Thyroid gland (tissue), 4 donors: ENCODE results near the gene MB.

Experiments used
- POLR2A ChIP-seq, 2 donors: fragments of 450-650 bp; IDR thresholded peaks; one replicate each; pipeline ENCODE4 v1.6.1; 2017; ENCODE audit warnings: antibody characterized with exemption in 2 of 2, mild to moderate bottlenecking in 2 of 2, moderate library complexity in 1 of 2
- TF ChIP-seq, protein P1 (sequence below), 6 experiments: fragments of 200-600 bp in 3 of 6; fragments of 450-650 bp in 3 of 6; sonication (generic) in 3 of 6; IDR thresholded peaks; one replicate each; pipeline ENCODE4 v1.5.1; 2016 to 2019; ENCODE audit warnings: antibody characterized with exemption in 6 of 6, mild to moderate bottlenecking in 2 of 6, inconsistent platforms in 1 of 6, moderate library complexity in 1 of 6

GRCh38 chr22:35589071-35589755 is 27.9 kb downstream of the MB start:
- TF ChIP-seq, protein P1, sequence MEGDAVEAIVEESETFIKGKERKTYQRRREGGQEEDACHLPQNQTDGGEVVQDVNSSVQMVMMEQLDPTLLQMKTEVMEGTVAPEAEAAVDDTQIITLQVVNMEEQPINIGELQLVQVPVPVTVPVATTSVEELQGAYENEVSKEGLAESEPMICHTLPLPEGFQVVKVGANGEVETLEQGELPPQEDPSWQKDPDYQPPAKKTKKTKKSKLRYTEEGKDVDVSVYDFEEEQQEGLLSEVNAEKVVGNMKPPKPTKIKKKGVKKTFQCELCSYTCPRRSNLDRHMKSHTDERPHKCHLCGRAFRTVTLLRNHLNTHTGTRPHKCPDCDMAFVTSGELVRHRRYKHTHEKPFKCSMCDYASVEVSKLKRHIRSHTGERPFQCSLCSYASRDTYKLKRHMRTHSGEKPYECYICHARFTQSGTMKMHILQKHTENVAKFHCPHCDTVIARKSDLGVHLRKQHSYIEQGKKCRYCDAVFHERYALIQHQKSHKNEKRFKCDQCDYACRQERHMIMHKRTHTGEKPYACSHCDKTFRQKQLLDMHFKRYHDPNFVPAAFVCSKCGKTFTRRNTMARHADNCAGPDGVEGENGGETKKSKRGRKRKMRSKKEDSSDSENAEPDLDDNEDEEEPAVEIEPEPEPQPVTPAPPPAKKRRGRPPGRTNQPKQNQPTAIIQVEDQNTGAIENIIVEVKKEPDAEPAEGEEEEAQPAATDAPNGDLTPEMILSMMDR (IDR thresholded peaks at IDR 0.05) = no peak
- TF ChIP-seq POLR2A (IDR thresholded peaks at IDR 0.05) = no peak
